Stimulated activated CD4-positive, alpha-beta T cell treated with anti-CD3 and anti-CD28 coated beads, Interleukin-1b, Interleukin-23, amount 100 ng/mL, for 24 hours (primary cell): ENCODE data around the gene HLA-E.
A peak's percentile ranks its signal among the peaks of the same experiment; 100 is the strongest.

Experiments
- DNase-seq, 4 experiments: peaks; one replicate each; pipeline ENCODE4 v3.0.0-alpha.2; 2020; ENCODE audit warnings: low read depth in 4 of 4, low spot score in 1 of 4

The HLA-E gene

GRCh38 chr6:30533460-30534294 lies 44.4 kb downstream of the HLA-E start:
- no peak for DNase-seq

GRCh38 chr6:30537931-30538330 lies 48.6 kb downstream of the HLA-E start:
- no peak for DNase-seq

- DNase-seq: peak; percentile 54 to 69 (median 60)
These were observed 52.5 kb downstream of the HLA-E start for GRCh38 chr6:30541515-30542403.

GRCh38 chr6:30542404-30542725 lies 53.1 kb downstream of the HLA-E start:
- no peak for DNase-seq

GRCh38 chr6:30542915-30543314 lies 53.6 kb downstream of the HLA-E start:
- no peak for DNase-seq
